BJ (cell line): ENCODE measurements around the gene NDP. TPM values are rescaled to one million over a fixed set of nuclear protein-coding genes. Genes with fewer than 3 reads are reported as not detected.

Experiments
- CTCF ChIA-PET: fragments of 350-600 bp; formaldehyde crosslinking; extraction: SDS; loops from one replicate; lab custom pipeline; 2021; ENCODE audit warnings: antibody characterized with exemption, inconsistent platforms; lab: Yijun Ruan, JAX
- POLR2A ChIA-PET: fragments of 300-600 bp; sonication (Branson Sonifier 250); formaldehyde crosslinking; extraction: SDS; loops from one replicate; lab custom pipeline; 2021; ENCODE audit warnings: antibody characterized with exemption; lab: Charles Lee
- DNase-seq: peaks from one replicate; pipeline ENCODE4 v3.0.0-alpha.2; 2011; ENCODE audit warnings: low read depth
- H3K27me3 ChIP-seq: 2 replicates; pipeline ENCODE4 v1.6.0; 2011; ENCODE audit warnings: low read length; ENCODE audit not compliant: control insufficient read depth, insufficient read depth
- H3K36me3 ChIP-seq: 2 replicates; pipeline ENCODE4 v1.5.1; 2011; ENCODE audit warnings: low read length; ENCODE audit not compliant: control insufficient read depth, insufficient read depth
- H3K4me3 ChIP-seq: 2 replicates; pipeline ENCODE4 v1.5.1; 2011; ENCODE audit warnings: low read depth, mild to moderate bottlenecking, control low read depth, low read length
- CTCF ChIP-seq: IDR thresholded peaks from 2 replicates; pipeline ENCODE4 v1.5.1; 2011; ENCODE audit warnings: low read depth, mild to moderate bottlenecking, control low read depth, inconsistent platforms, low read length, moderate library complexity; ENCODE audit not compliant: insufficient read depth
- polyA plus RNA-seq: library from polyadenylated mRNA; depleted of rRNA; stranded (reverse); fragments of >200 nt; gene quantifications from 2 replicates; pipeline ENCODE4 v1.2.3, GENCODE V29; 2011

NDP gene
- polyA plus RNA-seq, 1 experiment, result not detected

GRCh38 chrX:44016906-44017305, 43.7 kb upstream of the NDP start:
- ChIA-PET POLR2A (no interaction called here), CTCF (no interaction called here)
- DNase-seq, result no peak
- TF ChIP-seq CTCF, result no peak
- H3K4me3 ChIP-seq, result no peak overlapping the region
- H3K27me3 ChIP-seq, result no peaks in the 10 kb centered on the region
- no peaks in the 10 kb centered on the region for H3K36me3 ChIP-seq

DNA sequence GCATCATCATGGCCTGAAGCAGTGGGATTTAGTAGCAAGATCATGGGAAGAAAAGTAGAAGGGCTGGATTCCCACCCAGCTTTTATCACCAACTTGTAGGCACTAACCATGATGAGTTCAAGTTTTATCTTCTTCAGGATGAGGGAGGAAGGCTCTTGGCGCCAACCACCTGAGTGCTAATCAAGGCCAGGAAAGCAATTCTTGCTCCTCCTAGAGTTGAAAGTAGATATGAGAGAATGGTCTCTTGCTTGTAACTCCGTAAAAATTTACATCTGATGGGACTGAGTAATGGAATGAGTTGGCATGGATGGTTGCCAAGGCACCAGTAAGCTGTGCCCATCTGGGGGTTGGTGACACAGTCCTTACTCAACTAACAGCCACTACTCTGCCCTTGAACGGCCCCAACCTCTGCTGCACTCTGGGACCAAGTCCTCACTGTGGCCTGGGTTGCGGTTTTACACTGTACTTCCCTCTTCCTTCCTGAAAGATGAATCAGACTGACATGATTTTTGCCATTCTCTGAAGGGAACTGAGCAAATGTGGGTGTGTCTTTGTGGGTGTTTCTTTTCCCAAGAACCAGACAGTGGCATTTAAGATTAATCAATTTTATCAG, 39.4 kb upstream of the NDP start:
- Histone ChIP-seq H3K27me3 (no peaks in the 10 kb centered on the region), H3K36me3 (no peaks in the 10 kb centered on the region), H3K4me3 (no peak overlapping the region)
- no peak for TF ChIP-seq CTCF
- DNase-seq, result no peak
- CTCF ChIA-PET, result no interaction called here
- POLR2A ChIA-PET, result no interaction called here

DNA sequence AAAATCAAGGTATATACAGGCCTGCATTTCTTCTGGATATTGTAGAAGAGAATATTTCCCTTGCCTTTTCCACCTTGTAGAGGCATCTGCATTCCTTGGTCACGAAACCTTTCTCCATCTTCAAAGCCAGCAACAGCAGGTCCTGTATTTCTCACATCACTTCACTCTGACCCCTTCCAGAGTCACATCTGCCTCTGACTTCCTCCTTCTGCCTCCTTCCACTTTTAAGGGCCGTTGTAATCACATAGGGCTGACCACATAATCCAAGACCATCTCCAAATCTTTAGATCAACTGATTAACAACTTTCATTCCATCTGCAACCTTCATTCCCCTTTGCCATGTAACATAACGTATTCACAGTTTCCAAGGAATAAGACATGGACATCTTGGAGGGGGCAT, 38.3 kb upstream of the NDP start:
- ChIA-PET POLR2A (no interaction called here), CTCF (interaction anchor here (0.6 kb wide), 1 partner anchor 10 kb away, joined by 3 read pairs; no protein-coding TSS in a partner anchor)

DNA sequence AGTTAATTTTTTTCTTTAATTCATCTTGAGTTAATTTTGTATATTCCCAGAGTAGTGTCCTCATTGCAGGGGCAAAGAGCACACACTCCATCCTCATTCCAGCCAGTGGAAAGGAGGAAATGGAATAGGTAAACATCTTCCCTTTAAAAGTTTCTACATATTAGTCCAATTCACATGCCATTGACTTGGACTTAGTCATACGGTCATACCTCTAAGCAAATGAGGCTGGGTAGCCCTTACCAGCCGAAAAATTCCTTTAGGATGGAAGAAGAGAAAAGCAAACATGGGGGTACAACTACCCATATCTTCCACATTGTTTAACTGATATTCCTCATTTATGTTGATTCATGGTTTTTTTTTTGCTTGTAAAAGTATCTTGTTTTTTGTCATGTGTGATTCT, 37.4 kb upstream of the NDP start:
- DNase-seq, result no peak
- Histone ChIP-seq H3K36me3 (no peaks in the 10 kb centered on the region), H3K4me3 (no peak overlapping the region), H3K27me3 (no peaks in the 10 kb centered on the region)
- CTCF ChIA-PET, result no interaction called here
- TF ChIP-seq CTCF, result no peak
- POLR2A ChIA-PET, result no interaction called here

More for the DNA sequence above, 38.3 kb upstream of the NDP start:
- H3K36me3 ChIP-seq, result no peaks in the 10 kb centered on the region
- H3K4me3 ChIP-seq, result no peak overlapping the region
- H3K27me3 ChIP-seq, result no peaks in the 10 kb centered on the region
- DNase-seq, result no peak
- TF ChIP-seq CTCF, result no peak

GRCh38 chrX:44006081-44006480, 32.9 kb upstream of the NDP start:
- no peak overlapping the region for H3K4me3 ChIP-seq
- H3K36me3 ChIP-seq, result no peaks in the 10 kb centered on the region
- no peak for DNase-seq
- POLR2A ChIA-PET, result no interaction called here
- no peaks in the 10 kb centered on the region for H3K27me3 ChIP-seq
- CTCF ChIA-PET, result no interaction called here
- TF ChIP-seq CTCF, result no peak
